Suprapubic skin (tissue), 4 donors: Measurements from ENCODE around the gene FLNB.

Experiments used
- CTCF ChIP-seq, 2 donors: fragments of 200-600 bp in 1 of 2; fragments of 450-650 bp in 1 of 2; sonication (generic) in 1 of 2; IDR thresholded peaks; one replicate each; pipeline ENCODE4 v1.5.1; 2016 to 2019; ENCODE audit warnings: antibody characterized with exemption in 2 of 2, mild to moderate bottlenecking in 1 of 2, moderate library complexity in 1 of 2
- EP300 ChIP-seq: sonication (generic); formaldehyde crosslinking; IDR thresholded peaks from one replicate; pipeline ENCODE4 v1.6.1; 2017; ENCODE audit warnings: antibody characterized with exemption
- POLR2A ChIP-seq, 2 donors: fragments of 450-650 bp; IDR thresholded peaks; one replicate each; pipeline ENCODE4 v1.6.1; 2017; ENCODE audit warnings: antibody characterized with exemption in 2 of 2, mild to moderate bottlenecking in 2 of 2, moderate library complexity in 2 of 2
- POLR2AphosphoS5 ChIP-seq, 3 donors: sonication (generic); formaldehyde crosslinking; IDR thresholded peaks; one replicate each; pipeline ENCODE4 v1.6.1; 2017; ENCODE audit warnings: antibody characterized with exemption in 3 of 3

DNA sequence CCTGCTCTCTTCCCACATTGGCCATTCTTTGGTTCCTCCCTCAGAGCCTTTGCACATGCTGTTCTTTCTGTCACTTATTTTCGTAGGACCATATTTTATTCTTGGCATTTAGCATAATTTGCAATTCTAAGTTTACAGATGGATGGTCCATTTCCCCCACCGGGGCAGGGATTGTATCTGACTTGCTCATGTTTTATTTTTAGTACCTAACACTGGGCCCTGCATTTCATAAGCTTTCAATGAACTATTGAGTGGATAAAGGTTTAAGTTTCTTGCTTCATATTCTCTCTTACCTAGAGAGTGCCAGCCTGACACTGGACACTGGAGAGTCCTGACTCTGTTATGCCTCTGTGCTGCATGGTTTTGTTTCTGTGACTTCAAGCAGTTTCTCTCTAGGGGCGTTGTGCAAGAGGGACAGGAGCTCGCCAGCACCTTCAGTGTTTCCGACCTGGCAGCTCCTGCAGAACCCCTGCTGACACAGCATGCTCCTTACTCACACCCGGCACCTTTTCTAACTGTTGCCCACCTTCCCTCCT lies 87.4 kb downstream of the FLNB start:
- no peak for TF ChIP-seq CTCF (IDR thresholded peaks at IDR 0.05)
- TF ChIP-seq POLR2A (IDR thresholded peaks at IDR 0.05), result no peak
- TF ChIP-seq POLR2AphosphoS5 (IDR thresholded peaks at IDR 0.05), result no peak
- TF ChIP-seq EP300, result no peak
